ENCODE measurements around the gene NTRK1. TPM values are rescaled to one million over a fixed set of nuclear protein-coding genes. Genes with fewer than 3 reads are reported as not detected.

The NTRK1 gene
- total and polyA plus RNA-seq, 4 donors, result 0.13 to 0.17 (median 0.14) TPM

GRCh38 chr1:156865865-156866248, 5.2 kb downstream of the NTRK1 start:
- WGBS, result 78% methylated on average over 4 of the region's 4 CpGs
- no peak overlapping the region for H3K9ac ChIP-seq (ENCODE audit: low read depth in 1 of 2, low read length in 2 of 2)
- H3K4me1 ChIP-seq (ENCODE audit: control insufficient read depth in 4 of 4, insufficient read depth in 4 of 4, low read length in 3 of 4), result peaks cover 0 to under 1% (median 0%) of the 10 kb centered on the region in 4 donors
- no peak for TF ChIP-seq GABPA (IDR thresholded peaks at IDR 0.05 in 1 of 2, conservative IDR thresholded peaks at IDR 0.05 in 1 of 2)
- no peak for TF ChIP-seq SP1 (IDR thresholded peaks at IDR 0.05)
- no peak for TF ChIP-seq ATF3 (IDR thresholded peaks at IDR 0.05)
- no peak for TF ChIP-seq REST (IDR thresholded peaks at IDR 0.05)
- TF ChIP-seq, protein P1, sequence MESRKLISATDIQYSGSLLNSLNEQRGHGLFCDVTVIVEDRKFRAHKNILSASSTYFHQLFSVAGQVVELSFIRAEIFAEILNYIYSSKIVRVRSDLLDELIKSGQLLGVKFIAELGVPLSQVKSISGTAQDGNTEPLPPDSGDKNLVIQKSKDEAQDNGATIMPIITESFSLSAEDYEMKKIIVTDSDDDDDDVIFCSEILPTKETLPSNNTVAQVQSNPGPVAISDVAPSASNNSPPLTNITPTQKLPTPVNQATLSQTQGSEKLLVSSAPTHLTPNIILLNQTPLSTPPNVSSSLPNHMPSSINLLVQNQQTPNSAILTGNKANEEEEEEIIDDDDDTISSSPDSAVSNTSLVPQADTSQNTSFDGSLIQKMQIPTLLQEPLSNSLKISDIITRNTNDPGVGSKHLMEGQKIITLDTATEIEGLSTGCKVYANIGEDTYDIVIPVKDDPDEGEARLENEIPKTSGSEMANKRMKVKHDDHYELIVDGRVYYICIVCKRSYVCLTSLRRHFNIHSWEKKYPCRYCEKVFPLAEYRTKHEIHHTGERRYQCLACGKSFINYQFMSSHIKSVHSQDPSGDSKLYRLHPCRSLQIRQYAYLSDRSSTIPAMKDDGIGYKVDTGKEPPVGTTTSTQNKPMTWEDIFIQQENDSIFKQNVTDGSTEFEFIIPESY (IDR thresholded peaks at IDR 0.05), result no peak
- H3K27ac ChIP-seq (ENCODE audit: low read depth in 1 of 2, low read length in 2 of 2), result no peak overlapping the region
- peaks cover 0 to 13% (median 1%) of the 10 kb centered on the region in 4 donors for H3K27me3 ChIP-seq (ENCODE audit: control insufficient read depth in 4 of 4, insufficient read depth in 4 of 4, low read length in 3 of 4)
- no peaks in the 10 kb centered on the region for H3K9me3 ChIP-seq (ENCODE audit: control insufficient read depth in 4 of 4, low read length in 3 of 4)
- no peak overlapping the region for H3K4me3 ChIP-seq (ENCODE audit: low read depth in 1 of 3, low read length in 3 of 3)
- no peak for DNase-seq (ENCODE audit: low spot score)
- H3K36me3 ChIP-seq (ENCODE audit: control insufficient read depth in 4 of 4, insufficient read depth in 3 of 4, low read depth in 1 of 4, low read length in 3 of 4), result no peaks in the 10 kb centered on the region

DNA sequence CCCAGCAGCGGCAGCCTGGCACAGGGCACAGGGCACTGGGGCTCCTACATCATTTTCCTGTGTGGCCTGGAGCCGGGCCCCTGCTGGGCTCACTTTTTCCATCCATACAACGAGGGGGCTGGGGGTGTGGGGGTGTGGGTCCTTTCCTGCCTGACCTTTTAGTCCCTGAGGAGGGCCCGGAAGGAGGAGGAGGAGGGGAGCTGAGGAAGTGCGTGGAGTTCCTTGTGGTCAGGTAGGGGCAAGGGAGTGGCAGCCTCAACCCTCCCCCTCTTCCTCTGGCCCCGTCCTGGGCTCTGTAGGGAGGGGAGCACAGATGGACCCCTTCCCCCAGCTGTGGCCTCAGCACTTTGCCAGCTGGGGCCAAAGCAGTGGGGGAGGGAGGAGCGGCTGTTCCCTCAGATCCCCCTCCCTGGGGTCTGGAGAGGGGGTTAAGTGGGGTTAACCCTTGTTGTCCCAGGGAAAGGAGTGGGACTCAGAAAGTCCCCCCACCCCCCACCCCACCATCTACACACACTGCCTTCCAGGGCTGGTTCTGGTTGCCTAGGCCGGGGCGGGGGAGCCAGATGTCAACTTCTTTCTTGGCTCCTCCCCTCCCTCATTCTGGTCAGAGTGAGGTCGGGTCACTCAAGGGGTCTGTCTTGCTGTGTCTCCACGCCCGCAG, 5.7 kb downstream of the NTRK1 start:
- Histone ChIP-seq H3K27ac (ENCODE audit: low read depth in 1 of 2, low read length in 2 of 2) (no peak overlapping the region), H3K9ac (ENCODE audit: low read depth in 1 of 2, low read length in 2 of 2) (no peak overlapping the region), H3K9me3 (ENCODE audit: control insufficient read depth in 4 of 4, low read length in 3 of 4) (no peaks in the 10 kb centered on the region), H3K4me1 (ENCODE audit: control insufficient read depth in 4 of 4, insufficient read depth in 4 of 4, low read length in 3 of 4) (no peaks in the 10 kb centered on the region), H3K27me3 (ENCODE audit: control insufficient read depth in 4 of 4, insufficient read depth in 4 of 4, low read length in 3 of 4) (peaks cover 0 to 13% (median 1%) of the 10 kb centered on the region in 4 donors), H3K36me3 (ENCODE audit: control insufficient read depth in 4 of 4, insufficient read depth in 3 of 4, low read depth in 1 of 4, low read length in 3 of 4) (no peaks in the 10 kb centered on the region), H3K4me3 (ENCODE audit: low read depth in 1 of 3, low read length in 3 of 3) (no peak overlapping the region)
- WGBS, result 58% methylated on average over 12 of the region's 12 CpGs
- no peak for DNase-seq (ENCODE audit: low spot score)
- TF ChIP-seq RXRA (IDR thresholded peaks at IDR 0.05) (no peak), ATF3 (IDR thresholded peaks at IDR 0.05) (no peak), HNF4G (IDR thresholded peaks at IDR 0.05) (no peak), RAD21 (IDR thresholded peaks at IDR 0.05) (no peak), HNF4A (conservative IDR thresholded peaks at IDR 0.05) (no peak), FOXA2 (IDR thresholded peaks at IDR 0.05) (no peak), TAF1 (conservative IDR thresholded peaks at IDR 0.05) (no peak), GABPA (IDR thresholded peaks at IDR 0.05 in 1 of 2, conservative IDR thresholded peaks at IDR 0.05 in 1 of 2) (no peak), YY1 (IDR thresholded peaks at IDR 0.05) (no peak), SP1 (IDR thresholded peaks at IDR 0.05) (no peak), FOXA1 (IDR thresholded peaks at IDR 0.05) (no peak), REST (IDR thresholded peaks at IDR 0.05) (no peak), MAX (IDR thresholded peaks at IDR 0.05) (no peak), EGR1 (IDR thresholded peaks at IDR 0.05; ENCODE audit: low read depth in 2 of 2) (no peak), JUND (IDR thresholded peaks at IDR 0.05) (no peak)
- TF ChIP-seq, protein P2, sequence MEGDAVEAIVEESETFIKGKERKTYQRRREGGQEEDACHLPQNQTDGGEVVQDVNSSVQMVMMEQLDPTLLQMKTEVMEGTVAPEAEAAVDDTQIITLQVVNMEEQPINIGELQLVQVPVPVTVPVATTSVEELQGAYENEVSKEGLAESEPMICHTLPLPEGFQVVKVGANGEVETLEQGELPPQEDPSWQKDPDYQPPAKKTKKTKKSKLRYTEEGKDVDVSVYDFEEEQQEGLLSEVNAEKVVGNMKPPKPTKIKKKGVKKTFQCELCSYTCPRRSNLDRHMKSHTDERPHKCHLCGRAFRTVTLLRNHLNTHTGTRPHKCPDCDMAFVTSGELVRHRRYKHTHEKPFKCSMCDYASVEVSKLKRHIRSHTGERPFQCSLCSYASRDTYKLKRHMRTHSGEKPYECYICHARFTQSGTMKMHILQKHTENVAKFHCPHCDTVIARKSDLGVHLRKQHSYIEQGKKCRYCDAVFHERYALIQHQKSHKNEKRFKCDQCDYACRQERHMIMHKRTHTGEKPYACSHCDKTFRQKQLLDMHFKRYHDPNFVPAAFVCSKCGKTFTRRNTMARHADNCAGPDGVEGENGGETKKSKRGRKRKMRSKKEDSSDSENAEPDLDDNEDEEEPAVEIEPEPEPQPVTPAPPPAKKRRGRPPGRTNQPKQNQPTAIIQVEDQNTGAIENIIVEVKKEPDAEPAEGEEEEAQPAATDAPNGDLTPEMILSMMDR (IDR thresholded peaks at IDR 0.05; ENCODE audit: low read depth, low read length, missing input control), result no peak
- TF ChIP-seq, protein P1 (IDR thresholded peaks at IDR 0.05), result no peak

Measured in liver (tissue), 9 donors.